LNCaP clone FGC (cell line): ENCODE results near the gene MAPK1IP1L.
A peak's percentile ranks its signal among the peaks of the same experiment; 100 is the strongest.

Source experiments
- DNase-seq: peaks from one replicate; pipeline ENCODE4 v3.0.0-alpha.2; 2011; ENCODE audit warnings: low read depth
- H3K4me3 ChIP-seq: 2 replicates; pipeline ENCODE4 v1.5.1; 2011; ENCODE audit warnings: mild to moderate bottlenecking, low read depth, low read length, control low read depth
- TF ChIP-seq, protein P1 (sequence below): IDR thresholded peaks from 2 replicates; pipeline ENCODE4 v1.5.1; 2012; ENCODE audit warnings: mild to moderate bottlenecking; ENCODE audit not compliant: control insufficient read depth, insufficient read depth; ENCODE audit errors: extremely low read depth

Gene MAPK1IP1L

DNA sequence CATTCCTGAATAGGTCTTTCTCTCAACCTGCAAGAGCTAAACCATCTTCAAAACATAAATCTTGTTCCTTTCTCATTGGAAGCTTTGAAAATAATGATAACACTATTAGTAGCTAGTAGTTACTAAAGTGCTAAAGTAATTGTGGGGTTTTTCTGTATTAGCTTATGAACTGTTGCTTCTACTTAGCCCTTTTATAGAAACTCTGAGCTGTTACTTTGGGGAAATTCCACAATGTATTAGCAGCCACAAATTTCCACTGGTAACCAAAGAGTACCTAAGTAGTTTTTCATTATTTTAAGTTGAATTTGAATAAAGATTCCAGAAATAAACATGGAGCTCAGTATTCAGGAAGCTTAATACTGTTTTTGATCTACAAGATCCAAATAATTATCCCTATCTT is 6.4 kb upstream of the MAPK1IP1L start:
- H3K4me3 ChIP-seq, result no peak overlapping the region

DNA sequence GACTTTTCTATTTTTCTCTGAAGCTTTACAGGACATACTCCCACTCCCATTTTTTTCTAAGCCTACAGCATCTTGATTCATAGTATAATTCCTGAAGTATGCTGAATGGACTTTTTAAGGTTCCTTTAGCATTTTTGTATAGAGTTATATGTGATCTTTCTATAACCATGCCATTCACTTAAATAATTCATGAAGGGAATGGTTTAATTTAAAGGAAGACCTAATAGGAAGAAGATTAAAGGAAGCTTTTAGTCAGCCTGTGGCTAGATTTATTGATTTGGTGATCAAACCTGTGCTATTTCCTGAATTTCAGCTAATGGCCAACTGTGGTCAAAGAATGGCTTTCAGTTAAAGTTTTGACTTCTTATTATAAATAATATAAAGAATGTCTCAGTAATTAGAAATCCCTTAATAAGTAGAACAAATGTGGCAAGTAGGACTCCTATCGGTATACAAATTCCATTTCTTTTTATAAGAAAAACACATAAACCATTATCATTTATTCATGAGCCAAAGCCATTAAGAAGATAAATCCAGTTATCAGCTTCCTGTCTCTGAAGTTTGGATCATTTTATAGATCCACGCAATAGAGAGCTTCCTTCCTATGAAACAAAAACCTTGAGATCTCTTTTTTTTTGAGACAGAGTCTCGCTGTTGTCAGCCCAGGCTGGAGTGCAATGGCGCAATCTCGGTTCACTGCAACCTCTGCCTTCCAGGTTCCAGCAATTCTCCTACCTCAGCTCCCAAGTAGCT is 4.0 kb upstream of the MAPK1IP1L start:
- no peak for DNase-seq
- no peak overlapping the region for H3K4me3 ChIP-seq
- TF ChIP-seq, protein P1, sequence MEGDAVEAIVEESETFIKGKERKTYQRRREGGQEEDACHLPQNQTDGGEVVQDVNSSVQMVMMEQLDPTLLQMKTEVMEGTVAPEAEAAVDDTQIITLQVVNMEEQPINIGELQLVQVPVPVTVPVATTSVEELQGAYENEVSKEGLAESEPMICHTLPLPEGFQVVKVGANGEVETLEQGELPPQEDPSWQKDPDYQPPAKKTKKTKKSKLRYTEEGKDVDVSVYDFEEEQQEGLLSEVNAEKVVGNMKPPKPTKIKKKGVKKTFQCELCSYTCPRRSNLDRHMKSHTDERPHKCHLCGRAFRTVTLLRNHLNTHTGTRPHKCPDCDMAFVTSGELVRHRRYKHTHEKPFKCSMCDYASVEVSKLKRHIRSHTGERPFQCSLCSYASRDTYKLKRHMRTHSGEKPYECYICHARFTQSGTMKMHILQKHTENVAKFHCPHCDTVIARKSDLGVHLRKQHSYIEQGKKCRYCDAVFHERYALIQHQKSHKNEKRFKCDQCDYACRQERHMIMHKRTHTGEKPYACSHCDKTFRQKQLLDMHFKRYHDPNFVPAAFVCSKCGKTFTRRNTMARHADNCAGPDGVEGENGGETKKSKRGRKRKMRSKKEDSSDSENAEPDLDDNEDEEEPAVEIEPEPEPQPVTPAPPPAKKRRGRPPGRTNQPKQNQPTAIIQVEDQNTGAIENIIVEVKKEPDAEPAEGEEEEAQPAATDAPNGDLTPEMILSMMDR, result no peak

More for the DNA sequence above, 6.4 kb upstream of the MAPK1IP1L start:
- DNase-seq, result no peak
- TF ChIP-seq, protein P1, result no peak

DNA sequence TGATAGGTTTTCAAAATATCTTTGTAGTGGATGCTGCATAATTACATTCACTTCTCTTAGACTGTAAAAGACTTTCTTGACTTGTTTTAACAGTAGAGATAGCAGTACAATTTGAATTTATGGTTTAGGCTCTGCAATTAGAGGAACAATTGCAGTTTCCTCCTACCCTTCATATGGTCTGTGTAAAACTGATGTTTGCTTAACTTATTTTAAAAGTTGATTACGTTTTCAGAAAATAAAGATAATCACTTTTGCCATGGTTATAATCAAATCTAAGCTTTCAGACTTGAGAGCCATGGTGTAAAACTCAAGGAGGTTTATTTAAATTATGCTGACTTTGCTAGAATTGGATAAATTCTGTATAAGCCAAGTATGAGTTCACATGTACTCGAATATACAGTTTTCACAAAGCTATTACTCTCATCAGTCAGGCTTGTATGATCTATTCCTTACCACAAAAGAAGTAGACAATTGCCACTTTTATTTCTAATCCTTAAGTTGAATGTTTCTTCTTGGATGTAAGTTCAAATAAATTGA is 2.5 kb upstream of the MAPK1IP1L start:
- H3K4me3 ChIP-seq, result no peak overlapping the region
- TF ChIP-seq, protein P1, result no peak
- no peak for DNase-seq

DNA sequence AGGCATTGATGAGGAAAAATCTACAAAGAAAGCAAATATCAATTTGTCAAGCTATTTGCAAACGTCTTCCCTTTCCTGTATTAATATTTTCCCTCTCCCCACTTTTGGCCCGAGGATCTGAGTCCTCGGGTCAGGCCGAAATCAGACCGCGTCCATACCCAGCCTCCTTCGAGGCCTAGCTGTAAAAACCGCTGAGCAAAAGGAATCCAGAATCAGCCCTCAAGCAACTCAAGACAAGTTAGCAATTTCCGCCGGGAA is 353 bp upstream of the MAPK1IP1L start:
- DNase-seq, result no peak
- TF ChIP-seq, protein P1, result no peak
- H3K4me3 ChIP-seq, result peak overlapping the region; percentile 88

DNA sequence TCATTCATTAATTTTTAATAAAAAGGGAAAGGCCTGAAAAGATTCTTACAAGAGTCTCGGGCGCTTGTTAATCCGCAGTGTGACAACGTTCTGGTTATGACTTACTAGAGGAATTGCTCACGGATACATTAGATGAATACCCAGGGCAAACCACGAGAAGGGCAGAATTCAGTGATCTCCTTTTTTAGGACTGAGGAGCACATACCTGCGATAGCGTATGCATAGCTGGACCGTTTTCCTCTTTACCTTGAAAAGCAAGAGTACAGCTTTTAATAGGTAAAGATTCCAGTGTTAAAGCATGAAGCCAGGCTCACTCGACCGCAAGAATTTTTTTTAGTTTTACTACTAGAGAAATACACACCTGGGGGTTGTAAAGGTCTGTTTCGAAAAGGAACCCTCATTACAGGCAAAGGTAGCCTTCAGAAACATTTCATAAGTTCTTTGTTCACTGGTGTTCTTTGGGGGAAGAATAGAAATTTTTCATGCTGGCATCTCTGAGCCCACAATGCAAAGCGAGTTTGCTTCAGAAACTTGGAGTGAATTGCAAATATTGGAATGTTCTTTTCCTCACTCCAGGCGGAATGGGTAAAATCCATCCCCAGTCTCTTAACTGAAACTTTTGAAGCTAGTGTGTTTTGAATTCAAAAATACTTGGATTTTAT is 953 bp downstream of the MAPK1IP1L start:
- H3K4me3 ChIP-seq, result peak overlapping the region; percentile 88
- TF ChIP-seq, protein P1, result no peak
- no peak for DNase-seq

DNA sequence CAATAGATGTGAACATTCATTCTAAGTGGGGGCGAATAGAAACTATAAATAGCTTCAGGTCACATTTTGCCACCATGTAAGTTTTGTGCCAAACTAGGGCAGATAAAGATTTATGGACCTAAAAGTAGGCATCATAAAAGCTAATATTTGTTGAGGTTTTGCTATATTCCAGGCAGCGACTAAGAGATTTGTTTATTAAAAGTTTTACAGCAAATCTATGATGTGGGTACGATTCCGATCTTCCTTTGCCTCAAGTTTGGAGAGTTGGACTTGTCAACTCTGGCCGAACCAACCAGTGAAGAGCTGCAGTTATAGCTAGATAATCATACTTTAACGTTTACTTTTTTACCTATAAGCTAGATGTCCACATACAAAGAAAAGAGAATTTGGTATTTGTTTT is 1.6 kb downstream of the MAPK1IP1L start:
- TF ChIP-seq, protein P1, result no peak
- DNase-seq, result peak; percentile 76

More for the DNA sequence above, 1.6 kb downstream of the MAPK1IP1L start:
- peak overlapping the region; percentile 88 for H3K4me3 ChIP-seq
